ENCODE data around the gene SCN1B. TPM values are rescaled to one million over a fixed set of nuclear protein-coding genes. Genes with fewer than 3 reads are reported as not detected.

The SCN1B gene
- total and polyA plus RNA-seq, 2 of the 13 experiments (the other 11 are each of a cell fraction or from before 2014, with no cell fraction given) = 2.7 to 20.1 TPM

- TF ChIP-seq SMAD1 (CRISPR knock-in tag; IDR thresholded peaks at IDR 0.05; ENCODE audit: borderline replicate concordance, low read depth) (peak; percentile 50; the same call in 1 of the 2 replicates), RBM39 (IDR thresholded peaks at IDR 0.05; ENCODE audit: low read depth, low read length, poor library complexity, severe bottlenecking) (no peak), BCL6 (CRISPR knock-in tag; IDR thresholded peaks at IDR 0.05) (no peak), ARHGAP35 (CRISPR knock-in tag; IDR thresholded peaks at IDR 0.05; ENCODE audit: borderline replicate concordance) (no peak), ZKSCAN5 (CRISPR knock-in tag; IDR thresholded peaks at IDR 0.05) (no peak), SP4 (CRISPR knock-in tag; IDR thresholded peaks at IDR 0.05) (peak; percentile 30; the same call in 1 of the 2 replicates), DMTF1 (CRISPR knock-in tag; IDR thresholded peaks at IDR 0.05) (no peak), CREB3 (CRISPR knock-in tag; IDR thresholded peaks at IDR 0.05) (no peak), ASH2L (IDR thresholded peaks at IDR 0.05; ENCODE audit: insufficient read length, low read depth, low read length) (no peak), ZNF207 (IDR thresholded peaks at IDR 0.05; ENCODE audit: borderline replicate concordance) (no peak), SAP130 (CRISPR knock-in tag; IDR thresholded peaks at IDR 0.05; ENCODE audit: low read depth) (0 out of 2 replicates have a peak, but pooled peaks have one; percentile 33), ZFX (CRISPR knock-in tag; IDR thresholded peaks at IDR 0.05; ENCODE audit: low read depth) (peak; percentile 22; the same call in 1 of the 2 replicates), DDIT3 (CRISPR knock-in tag; IDR thresholded peaks at IDR 0.05) (no peak), MIER3 (CRISPR knock-in tag; IDR thresholded peaks at IDR 0.05; ENCODE audit: borderline replicate concordance) (no peak), POLR2A (IDR thresholded peaks at IDR 0.05; ENCODE audit: insufficient read depth in 1 of 2, low read depth in 2 of 2, low read length in 2 of 2) (peak in 1 of 2 experiments; percentile 55; a peak in 2 of 4 replicates), YY1 (IDR thresholded peaks at IDR 0.05; ENCODE audit: insufficient read depth, insufficient replicate concordance, low read depth, low read length) (peak; percentile 40), ZFYVE20 (CRISPR knock-in tag; IDR thresholded peaks at IDR 0.05; ENCODE audit: borderline replicate concordance, low read depth) (no peak), ISL2 (CRISPR knock-in tag; IDR thresholded peaks at IDR 0.05) (0 out of 2 replicates have a peak, but pooled peaks have one; percentile 43), ZNF672 (CRISPR knock-in tag; IDR thresholded peaks at IDR 0.05) (no peak), ZNF644 (CRISPR knock-in tag; IDR thresholded peaks at IDR 0.05; ENCODE audit: low read depth) (no peak), CCAR2 (optimal IDR thresholded peaks at IDR 0.05; ENCODE audit: low read depth, low read length) (no peak), GTF3A (CRISPR knock-in tag; conservative IDR thresholded peaks at IDR 0.05) (no peak), U2AF1 (optimal IDR thresholded peaks at IDR 0.05; ENCODE audit: low read depth, low read length) (no peak), FIP1L1 (IDR thresholded peaks at IDR 0.05; ENCODE audit: borderline replicate concordance, insufficient read depth, low read depth, low read length) (no peak)
- TF ChIP-seq, protein P1, sequence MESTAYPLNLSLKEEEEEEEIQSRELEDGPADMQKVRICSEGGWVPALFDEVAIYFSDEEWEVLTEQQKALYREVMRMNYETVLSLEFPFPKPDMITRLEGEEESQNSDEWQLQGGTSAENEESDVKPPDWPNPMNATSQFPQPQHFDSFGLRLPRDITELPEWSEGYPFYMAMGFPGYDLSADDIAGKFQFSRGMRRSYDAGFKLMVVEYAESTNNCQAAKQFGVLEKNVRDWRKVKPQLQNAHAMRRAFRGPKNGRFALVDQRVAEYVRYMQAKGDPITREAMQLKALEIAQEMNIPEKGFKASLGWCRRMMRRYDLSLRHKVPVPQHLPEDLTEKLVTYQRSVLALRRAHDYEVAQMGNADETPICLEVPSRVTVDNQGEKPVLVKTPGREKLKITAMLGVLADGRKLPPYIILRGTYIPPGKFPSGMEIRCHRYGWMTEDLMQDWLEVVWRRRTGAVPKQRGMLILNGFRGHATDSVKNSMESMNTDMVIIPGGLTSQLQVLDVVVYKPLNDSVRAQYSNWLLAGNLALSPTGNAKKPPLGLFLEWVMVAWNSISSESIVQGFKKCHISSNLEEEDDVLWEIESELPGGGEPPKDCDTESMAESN (CRISPR knock-in tag; conservative IDR thresholded peaks at IDR 0.05) = peak; percentile 80; the same call in 1 of the 2 replicates
Observed at GRCh38 chr19:35013041-35013819, 17.0 kb upstream of the SCN1B start (continued).
